H1 (cell line): Measurements from ENCODE around the gene NUP98. TPM values are rescaled to one million over a fixed set of nuclear protein-coding genes. Genes with fewer than 3 reads are reported as not detected.

Source experiments
- CTBP2 ChIP-seq: IDR thresholded peaks from 2 replicates; pipeline ENCODE4 v1.7.0; 2011; ENCODE audit warnings: borderline replicate concordance, mild to moderate bottlenecking, moderate library complexity, mixed read lengths, low read length; ENCODE audit not compliant: insufficient read depth, insufficient read length
- NANOG ChIP-seq: IDR thresholded peaks from 2 replicates; pipeline ENCODE4 v1.6.1; 2011; ENCODE audit warnings: low read length, low read depth, mild to moderate bottlenecking, inconsistent platforms; ENCODE audit not compliant: insufficient read depth, poor library complexity, severe bottlenecking
- NRF1 ChIP-seq: IDR thresholded peaks from 2 replicates; pipeline ENCODE4 v1.6.1; 2011; ENCODE audit warnings: mild to moderate bottlenecking, low read depth, low read length, improper control_type of control experiment
- RAD21 ChIP-seq, 2 experiments: IDR thresholded peaks in 1 of 2; conservative IDR thresholded peaks in 1 of 2; 2 replicates each; pipeline ENCODE4 v1.6.1; 2011; ENCODE audit warnings: low read depth in 2 of 2, low read length in 2 of 2, improper control_type of control experiment in 1 of 2, inconsistent platforms in 1 of 2, mild to moderate bottlenecking in 1 of 2, moderate library complexity in 1 of 2
- SIN3A ChIP-seq, 2 experiments: IDR thresholded peaks in 1 of 2; conservative IDR thresholded peaks in 1 of 2; 2 replicates each; pipeline ENCODE4 v1.6.1; 2011 to 2012; ENCODE audit warnings: low read length in 2 of 2, improper control_type of control experiment in 1 of 2, low read depth in 1 of 2, mild to moderate bottlenecking in 1 of 2
- SUZ12 ChIP-seq: fragments of 200-600 bp; sonication (generic); IDR thresholded peaks from 2 replicates; pipeline ENCODE4 v1.6.1; 2012; ENCODE audit warnings: mild to moderate bottlenecking, inconsistent platforms, low read length, moderate library complexity, mixed read lengths
- polyA plus RNA-seq, 7 experiments: library from polyadenylated mRNA; depleted of rRNA in 3 of 7; stranded (reverse) in 5 of 7; unstranded in 2 of 7; fragments of >200 nt in 5 of 7; fragments of 200-250 nt in 2 of 7; gene quantifications; 1 replicate in 5 of 7; 2 replicates in 1 of 7; 4 replicates in 1 of 7; pipeline versions ENCODE4 v1.2.1 to v1.2.3, GENCODE V29; 2011 to 2013; ENCODE audit warnings: missing spikeins in 2 of 7, mixed read lengths in 2 of 7
- total RNA-seq: library from RNA; stranded (reverse); fragmentation: NEBNext Ultra II Directional; extraction: Animal tissue kit (Norgen Biotek cat#: 25700); gene quantifications from 2 replicates; pipeline ENCODE4 v1.2.1, GENCODE V29; 2021
- TF ChIP-seq, protein P1 (sequence below), 3 experiments: IDR thresholded peaks; 1 replicate in 2 of 3; 2 replicates in 1 of 3; pipeline versions ENCODE4 v1.5.1 to v1.6.1; 2011; ENCODE audit warnings: low read length in 3 of 3, mild to moderate bottlenecking in 3 of 3, inconsistent platforms in 2 of 3, low read depth in 1 of 3, moderate library complexity in 1 of 3; ENCODE audit not compliant: insufficient read depth in 1 of 3; ENCODE audit errors: control extremely low read depth in 1 of 3

Gene NUP98
- total and polyA plus RNA-seq, 2 of the 8 experiments (the other 6 are each of a cell fraction or from before 2014, with no cell fraction given): 98.6 to 261 TPM

DNA sequence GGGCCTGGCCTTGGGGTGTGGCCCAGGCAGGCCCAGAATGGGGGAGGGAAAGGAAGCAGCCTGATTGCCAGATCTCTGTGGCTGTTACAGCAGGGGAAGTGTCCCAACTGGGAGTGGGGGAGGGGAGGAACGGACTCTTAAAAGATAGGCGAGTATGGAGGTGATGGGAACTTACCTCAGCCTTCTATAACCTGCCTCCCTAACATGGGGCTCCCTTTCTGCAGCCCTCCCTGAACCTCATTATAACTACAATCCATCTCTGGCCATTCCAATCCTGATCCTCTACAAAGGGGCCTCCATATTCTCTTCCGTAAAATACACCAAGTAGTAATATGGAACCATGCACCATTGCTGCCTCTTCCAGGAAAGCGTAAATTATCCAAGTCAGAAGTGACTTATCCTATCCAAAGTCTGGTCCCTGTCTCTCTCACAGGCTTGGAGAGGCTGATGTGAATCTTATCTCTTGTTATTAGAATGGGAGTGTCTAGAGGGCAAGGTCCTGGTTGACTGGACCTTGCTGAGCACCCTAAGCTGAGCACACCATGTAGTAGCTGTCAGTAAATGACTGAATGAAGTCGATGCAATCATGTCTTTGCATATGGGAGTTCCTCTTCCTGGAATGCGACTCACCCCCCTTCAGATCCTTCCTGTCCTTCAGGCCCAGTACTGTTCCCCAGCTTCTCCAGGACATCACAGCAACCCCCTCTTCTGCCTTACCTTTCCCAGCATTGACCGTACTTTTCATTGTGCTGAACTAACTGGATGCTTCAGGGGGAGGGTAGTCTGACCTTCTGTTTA lies 37.5 kb upstream of the NUP98 start (continued):
- TF ChIP-seq, protein P1, sequence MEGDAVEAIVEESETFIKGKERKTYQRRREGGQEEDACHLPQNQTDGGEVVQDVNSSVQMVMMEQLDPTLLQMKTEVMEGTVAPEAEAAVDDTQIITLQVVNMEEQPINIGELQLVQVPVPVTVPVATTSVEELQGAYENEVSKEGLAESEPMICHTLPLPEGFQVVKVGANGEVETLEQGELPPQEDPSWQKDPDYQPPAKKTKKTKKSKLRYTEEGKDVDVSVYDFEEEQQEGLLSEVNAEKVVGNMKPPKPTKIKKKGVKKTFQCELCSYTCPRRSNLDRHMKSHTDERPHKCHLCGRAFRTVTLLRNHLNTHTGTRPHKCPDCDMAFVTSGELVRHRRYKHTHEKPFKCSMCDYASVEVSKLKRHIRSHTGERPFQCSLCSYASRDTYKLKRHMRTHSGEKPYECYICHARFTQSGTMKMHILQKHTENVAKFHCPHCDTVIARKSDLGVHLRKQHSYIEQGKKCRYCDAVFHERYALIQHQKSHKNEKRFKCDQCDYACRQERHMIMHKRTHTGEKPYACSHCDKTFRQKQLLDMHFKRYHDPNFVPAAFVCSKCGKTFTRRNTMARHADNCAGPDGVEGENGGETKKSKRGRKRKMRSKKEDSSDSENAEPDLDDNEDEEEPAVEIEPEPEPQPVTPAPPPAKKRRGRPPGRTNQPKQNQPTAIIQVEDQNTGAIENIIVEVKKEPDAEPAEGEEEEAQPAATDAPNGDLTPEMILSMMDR (IDR thresholded peaks at IDR 0.05; ENCODE audit: control extremely low read depth in 1 of 3, insufficient read depth in 1 of 3, low read depth in 1 of 3, low read length in 3 of 3): no peak
- TF ChIP-seq CTBP2: no peak
- no peak for TF ChIP-seq NRF1
- TF ChIP-seq SIN3A (conservative IDR thresholded peaks at IDR 0.05 in 1 of 2, IDR thresholded peaks at IDR 0.05 in 1 of 2; ENCODE audit: low read depth in 1 of 2, low read length in 2 of 2): no peak
- TF ChIP-seq RAD21 (IDR thresholded peaks at IDR 0.05 in 1 of 2, conservative IDR thresholded peaks at IDR 0.05 in 1 of 2; ENCODE audit: low read depth in 2 of 2, low read length in 2 of 2): no peak
- no peak for TF ChIP-seq SUZ12
- no peak for TF ChIP-seq NANOG
